Loucy (cell line): ENCODE results near the gene ITGB5.
"Not testable (repeated sequence)": the region's sequence is repeated elsewhere in the genome, so short reads cannot be mapped to it uniquely, and the experiment has no call there.

Experiments used
- H2AFZ ChIP-seq: fragments of 200-600 bp; sonication (generic); 2 replicates; pipeline ENCODE4 v1.6.0; 2016; ENCODE audit warnings: antibody characterized with exemption, mild to moderate bottlenecking, low read length, moderate library complexity
- H3F3A ChIP-seq: fragments of 200-600 bp; 2 replicates; pipeline ENCODE4 v1.6.0; 2016; ENCODE audit warnings: antibody characterized with exemption, low read depth, mild to moderate bottlenecking
- H3K27me3 ChIP-seq: fragments of 200-600 bp; sonication (generic); 2 replicates; pipeline ENCODE4 v1.6.1; 2014; ENCODE audit warnings: low read length, mild to moderate bottlenecking; ENCODE audit not compliant: insufficient read depth, poor library complexity, severe bottlenecking
- H3K36me3 ChIP-seq: fragments of 200-600 bp; sonication (generic); 2 replicates; pipeline ENCODE4 v1.6.1; 2016; ENCODE audit warnings: low read length; ENCODE audit not compliant: insufficient read depth
- H3K4me1 ChIP-seq: fragments of 200-600 bp; sonication (generic); 2 replicates; pipeline ENCODE4 v1.5.1; 2014; ENCODE audit warnings: low read length, mild to moderate bottlenecking; ENCODE audit not compliant: insufficient read depth, poor library complexity, severe bottlenecking
- H3K4me2 ChIP-seq: fragments of 200-600 bp; sonication (generic); 2 replicates; pipeline ENCODE4 v1.6.0; 2014; ENCODE audit warnings: antibody characterized with exemption, low read length, low read depth, mild to moderate bottlenecking; ENCODE audit not compliant: poor library complexity, severe bottlenecking
- H3K4me3 ChIP-seq: fragments of 200-600 bp; sonication (generic); 2 replicates; pipeline ENCODE4 v1.5.1; 2014; ENCODE audit warnings: low read length, mild to moderate bottlenecking, mixed read lengths; ENCODE audit not compliant: poor library complexity, severe bottlenecking
- H3K79me2 ChIP-seq: fragments of 200-600 bp; sonication (generic); 2 replicates; pipeline ENCODE4 v1.6.1; 2014; ENCODE audit warnings: low read length; ENCODE audit not compliant: insufficient read depth
- H3K9ac ChIP-seq: fragments of 200-600 bp; sonication (generic); 2 replicates; pipeline ENCODE4 v1.6.0; 2014; ENCODE audit warnings: mild to moderate bottlenecking, low read depth, low read length, moderate library complexity; ENCODE audit not compliant: poor library complexity, severe bottlenecking
- H3K9me2 ChIP-seq: fragments of 200-600 bp; sonication (generic); replicated peaks from 2 replicates; pipeline ENCODE4 v1.6.1; 2016; ENCODE audit warnings: low read depth, low read length, mixed read lengths
- H3K9me3 ChIP-seq: fragments of 200-600 bp; sonication (generic); 2 replicates; pipeline ENCODE4 v1.6.1; 2014; ENCODE audit warnings: mild to moderate bottlenecking, antibody characterized with exemption, low read length, low read depth; ENCODE audit not compliant: insufficient read depth
- H4K20me1 ChIP-seq: fragments of 200-600 bp; sonication (generic); 2 replicates; pipeline ENCODE4 v1.6.0; 2014; ENCODE audit warnings: antibody characterized with exemption, low read length, mild to moderate bottlenecking; ENCODE audit not compliant: insufficient read depth, poor library complexity, severe bottlenecking
- EZH2phosphoT487 ChIP-seq: fragments of 200-600 bp; IDR thresholded peaks from 2 replicates; pipeline ENCODE4 v1.6.1; 2018; ENCODE audit warnings: antibody characterized with exemption, mild to moderate bottlenecking, moderate library complexity, borderline replicate concordance
- TF ChIP-seq, protein P1 (sequence below): fragments of 200-600 bp; sonication (generic); conservative IDR thresholded peaks from 2 replicates; pipeline ENCODE4 v1.5.1; 2014; ENCODE audit warnings: mild to moderate bottlenecking, antibody characterized with exemption, low read length

The ITGB5 gene

DNA sequence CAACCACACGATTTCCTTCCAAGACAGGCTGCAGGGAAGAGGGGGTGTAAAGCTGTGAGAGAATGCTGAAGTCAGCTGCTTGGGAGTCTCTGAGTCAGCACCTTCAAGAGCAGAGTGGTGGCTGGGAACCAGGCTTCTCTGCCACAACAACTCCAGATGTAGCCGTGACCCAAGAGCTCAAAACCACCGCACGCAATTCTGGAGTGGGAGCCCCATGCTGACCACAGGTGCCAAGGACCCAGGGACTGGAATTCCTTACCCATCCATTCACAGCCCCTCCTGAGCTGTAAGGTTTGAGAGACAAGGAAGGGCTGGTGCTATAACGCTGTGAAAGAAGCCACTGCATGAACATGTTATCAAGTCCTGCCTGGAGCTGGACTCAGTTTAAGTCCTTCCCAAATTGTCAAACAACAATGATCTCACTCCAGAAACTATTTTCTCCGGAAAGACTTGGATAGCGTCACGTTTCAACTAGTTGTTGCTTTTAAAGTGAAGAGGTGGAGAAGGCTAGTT lies 95.5 kb downstream of the ITGB5 start:
- Histone ChIP-seq H3K79me2 (no peaks in the 10 kb centered on the region), H3K36me3 (no peaks in the 10 kb centered on the region), H4K20me1 (no peaks in the 10 kb centered on the region), H3K27me3 (no peaks in the 10 kb centered on the region), H3F3A (no peaks in the 10 kb centered on the region), H3K4me1 (no peaks in the 10 kb centered on the region), H3K9me3 (no peaks in the 10 kb centered on the region), H2AFZ (no peak overlapping the region), H3K9me2 (no peaks in the 10 kb centered on the region), H3K4me3 (no peak overlapping the region), H3K9ac (no peak overlapping the region), H3K4me2 (no peak overlapping the region)
- TF ChIP-seq EZH2phosphoT487, result no peak
- TF ChIP-seq, protein P1, sequence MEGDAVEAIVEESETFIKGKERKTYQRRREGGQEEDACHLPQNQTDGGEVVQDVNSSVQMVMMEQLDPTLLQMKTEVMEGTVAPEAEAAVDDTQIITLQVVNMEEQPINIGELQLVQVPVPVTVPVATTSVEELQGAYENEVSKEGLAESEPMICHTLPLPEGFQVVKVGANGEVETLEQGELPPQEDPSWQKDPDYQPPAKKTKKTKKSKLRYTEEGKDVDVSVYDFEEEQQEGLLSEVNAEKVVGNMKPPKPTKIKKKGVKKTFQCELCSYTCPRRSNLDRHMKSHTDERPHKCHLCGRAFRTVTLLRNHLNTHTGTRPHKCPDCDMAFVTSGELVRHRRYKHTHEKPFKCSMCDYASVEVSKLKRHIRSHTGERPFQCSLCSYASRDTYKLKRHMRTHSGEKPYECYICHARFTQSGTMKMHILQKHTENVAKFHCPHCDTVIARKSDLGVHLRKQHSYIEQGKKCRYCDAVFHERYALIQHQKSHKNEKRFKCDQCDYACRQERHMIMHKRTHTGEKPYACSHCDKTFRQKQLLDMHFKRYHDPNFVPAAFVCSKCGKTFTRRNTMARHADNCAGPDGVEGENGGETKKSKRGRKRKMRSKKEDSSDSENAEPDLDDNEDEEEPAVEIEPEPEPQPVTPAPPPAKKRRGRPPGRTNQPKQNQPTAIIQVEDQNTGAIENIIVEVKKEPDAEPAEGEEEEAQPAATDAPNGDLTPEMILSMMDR, result no peak

- H3K79me2 ChIP-seq, result no peaks in the 10 kb centered on the region
- H3K9me3 ChIP-seq, result no peaks in the 10 kb centered on the region
- H3K27me3 ChIP-seq, result no peaks in the 10 kb centered on the region
- H3K9me2 ChIP-seq, result no peaks in the 10 kb centered on the region
- no peak for TF ChIP-seq EZH2phosphoT487
- TF ChIP-seq, protein P1, result no peak
- no peaks in the 10 kb centered on the region for H3F3A ChIP-seq
- H3K36me3 ChIP-seq, result no peaks in the 10 kb centered on the region
- no peak overlapping the region for H3K9ac ChIP-seq
- no peaks in the 10 kb centered on the region for H4K20me1 ChIP-seq
- no peaks in the 10 kb centered on the region for H3K4me1 ChIP-seq
- H3K4me3 ChIP-seq, result no peak overlapping the region
- H2AFZ ChIP-seq, result no peak overlapping the region
- no peak overlapping the region for H3K4me2 ChIP-seq
Measured at GRCh38 chr3:124791142-124791541, 96.0 kb downstream of the ITGB5 start.

DNA sequence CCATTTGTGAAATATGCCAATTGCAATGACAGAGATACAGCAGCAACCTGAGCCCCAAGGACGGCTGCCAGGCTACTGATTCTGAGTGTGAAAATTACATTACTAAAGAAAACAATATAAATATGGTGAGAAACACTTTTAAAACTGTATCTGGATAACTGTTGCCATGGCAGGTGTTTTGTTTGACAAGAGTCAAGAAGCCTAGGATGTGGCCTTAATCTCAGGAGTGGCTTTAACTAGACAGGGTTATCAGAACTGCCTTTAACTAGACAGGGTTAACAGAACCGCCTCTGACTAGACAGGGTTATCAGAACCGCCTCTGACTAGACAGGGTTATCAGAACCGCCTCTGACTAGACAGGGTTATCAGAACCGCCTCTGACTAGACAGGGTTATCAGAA lies 98.1 kb downstream of the ITGB5 start:
- not testable (repeated sequence) for H4K20me1 ChIP-seq, H3K9me3 ChIP-seq, H3K36me3 ChIP-seq, H3K4me1 ChIP-seq, H2AFZ ChIP-seq, H3F3A ChIP-seq, H3K4me3 ChIP-seq, H3K4me2 ChIP-seq, H3K79me2 ChIP-seq, H3K9me2 ChIP-seq, H3K27me3 ChIP-seq, H3K9ac ChIP-seq

- Histone ChIP-seq H2AFZ (no peak overlapping the region), H3K9me2 (no peaks in the 10 kb centered on the region), H3F3A (no peaks in the 10 kb centered on the region), H3K4me1 (no peaks in the 10 kb centered on the region), H3K79me2 (no peaks in the 10 kb centered on the region), H3K36me3 (no peaks in the 10 kb centered on the region), H3K4me2 (no peak overlapping the region), H4K20me1 (no peaks in the 10 kb centered on the region), H3K27me3 (no peaks in the 10 kb centered on the region), H3K4me3 (no peak overlapping the region), H3K9me3 (no peaks in the 10 kb centered on the region), H3K9ac (no peak overlapping the region)
- TF ChIP-seq EZH2phosphoT487, result no peak
- TF ChIP-seq, protein P1, result no peak
Measured at GRCh38 chr3:124788254-124788745, 98.9 kb downstream of the ITGB5 start.
